HT1080 (cell line): ENCODE measurements around the gene IRF7. TPM values are rescaled to one million over a fixed set of nuclear protein-coding genes. Genes with fewer than 3 reads are reported as not detected.

Experiments
- DNase-seq: peaks from one replicate; pipeline ENCODE4 v3.0.0-alpha.2; 2015; ENCODE audit warnings: low read depth
- total RNA-seq: library from RNA; depleted of rRNA; stranded (reverse); fragments of >200 nt; shearing (Covaris generic); gene quantifications from 2 replicates; pipeline ENCODE4 v1.2.3, GENCODE V29; 2014

The IRF7 gene
- total RNA-seq, 1 experiment from 2014 or later, result not detected

GRCh38 chr11:641806-642370, 26.1 kb upstream of the IRF7 start:
- DNase-seq, result no peak

DNA sequence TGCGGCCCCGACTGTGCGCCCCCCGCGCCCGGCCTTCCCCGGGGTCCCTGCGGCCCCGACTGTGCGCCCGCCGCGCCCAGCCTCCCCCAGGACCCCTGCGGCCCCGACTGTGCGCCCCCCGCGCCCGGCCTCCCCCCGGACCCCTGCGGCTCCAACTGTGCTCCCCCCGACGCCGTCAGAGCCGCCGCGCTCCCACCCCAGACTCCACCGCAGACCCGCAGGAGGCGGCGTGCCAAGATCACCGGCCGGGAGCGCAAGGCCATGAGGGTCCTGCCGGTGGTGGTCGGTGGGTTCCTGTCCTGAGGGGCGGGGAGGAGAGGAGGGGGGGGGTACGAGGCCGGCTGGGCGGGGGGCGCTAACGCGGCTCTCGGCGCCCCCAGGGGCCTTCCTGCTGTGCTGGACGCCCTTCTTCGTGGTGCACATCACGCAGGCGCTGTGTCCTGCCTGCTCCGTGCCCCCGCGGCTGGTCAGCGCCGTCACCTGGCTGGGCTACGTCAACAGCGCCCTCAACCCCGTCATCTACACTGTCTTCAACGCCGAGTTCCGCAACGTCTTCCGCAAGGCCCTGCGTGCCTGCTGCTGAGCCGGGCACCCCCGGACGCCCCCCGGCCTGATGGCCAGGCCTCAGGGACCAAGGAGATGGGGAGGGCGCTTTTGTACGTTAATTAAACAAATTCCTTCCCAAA, 24.4 kb upstream of the IRF7 start:
- no peak for DNase-seq

- no peak for DNase-seq
Measured at GRCh38 chr11:639332-639955, 23.7 kb upstream of the IRF7 start.

DNA sequence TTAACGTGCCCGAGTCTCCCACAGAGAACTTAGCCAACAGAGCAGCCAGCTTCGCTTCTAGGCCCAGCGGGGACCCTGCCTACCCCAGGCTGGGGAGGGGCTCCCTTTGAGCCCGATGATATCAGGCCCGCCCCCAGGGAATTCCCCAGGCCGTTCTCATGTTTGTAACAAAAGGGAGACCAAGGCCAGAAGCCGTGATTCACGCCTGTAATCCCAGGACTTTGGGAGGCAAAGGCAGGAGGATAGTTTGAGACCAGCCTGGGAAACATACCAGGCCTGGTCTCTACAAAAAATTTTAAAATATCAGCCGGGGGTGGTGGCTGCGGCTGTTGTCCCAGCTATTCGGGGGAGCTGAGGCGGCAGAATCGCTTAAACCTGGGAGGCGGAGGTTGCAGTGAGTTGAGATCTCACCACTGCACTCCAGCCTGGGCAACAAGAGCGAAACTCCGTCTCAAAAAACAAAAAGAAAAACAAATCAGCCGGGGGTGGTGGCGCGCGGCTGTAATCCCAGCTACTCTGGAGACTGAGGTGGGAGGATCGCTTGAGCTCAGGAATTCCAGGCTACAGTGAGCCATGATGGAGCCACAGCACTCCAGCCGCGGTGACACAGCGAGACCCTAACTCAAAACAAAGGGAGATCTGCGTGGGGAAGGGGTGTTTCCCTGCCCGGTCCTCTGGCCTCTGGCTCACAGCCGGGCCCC, 23.0 kb upstream of the IRF7 start:
- DNase-seq, result no peak

DNA sequence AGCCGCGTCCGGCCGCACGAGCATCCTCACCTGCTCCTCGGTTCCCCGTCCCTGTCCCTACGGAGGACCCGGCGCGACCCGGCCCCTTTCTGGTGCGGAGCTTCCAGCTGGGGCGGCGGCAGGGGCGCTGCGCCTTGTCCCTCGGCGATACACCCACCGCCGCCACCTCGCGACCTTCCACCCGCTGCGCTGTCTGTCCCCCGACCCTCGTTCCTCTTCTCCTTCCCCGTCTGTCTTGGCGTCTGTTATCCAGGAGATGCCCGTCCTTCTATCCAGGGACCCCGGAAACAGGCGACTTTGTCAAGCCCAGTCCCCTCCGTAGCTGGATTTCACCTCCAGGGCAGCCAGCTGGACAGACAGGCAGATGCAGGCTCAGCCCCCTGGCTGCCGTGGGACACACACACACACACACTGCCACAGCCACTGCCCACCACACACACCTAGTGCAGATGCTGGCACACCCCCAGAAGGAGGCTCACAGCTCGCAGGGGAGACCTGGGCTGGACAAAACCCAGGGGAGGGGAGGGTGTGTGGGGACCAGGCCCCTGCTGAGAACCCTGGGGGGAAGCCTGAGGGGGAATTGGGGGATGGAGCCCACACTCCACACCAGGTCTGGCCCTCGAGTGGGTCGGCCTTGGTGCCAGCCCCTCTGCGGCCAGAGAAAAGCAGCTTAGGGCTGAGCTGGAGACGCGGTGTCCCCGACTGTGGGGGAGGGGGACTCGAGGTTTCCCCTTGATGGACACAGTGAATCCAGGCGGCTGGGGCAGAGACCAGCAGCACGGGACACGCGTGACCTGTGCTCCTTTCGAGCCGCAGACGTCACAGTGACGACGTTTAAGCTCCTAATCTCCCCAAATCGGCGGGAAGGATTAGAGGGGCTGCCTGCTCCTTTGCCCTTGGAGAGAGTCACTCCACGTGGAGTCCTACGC, 22.1 kb upstream of the IRF7 start:
- no peak for DNase-seq

- DNase-seq, result no peak
Measured at GRCh38 chr11:637333-637592, 21.5 kb upstream of the IRF7 start.

- no peak for DNase-seq
Measured at GRCh38 chr11:636511-637332, 21.0 kb upstream of the IRF7 start, which contains the start of gene DRD4. Gene DRD4, plus strand, starts transcription at chr11:637269. Its CDS starts 36 bp downstream, at chr11:637305.

DNA sequence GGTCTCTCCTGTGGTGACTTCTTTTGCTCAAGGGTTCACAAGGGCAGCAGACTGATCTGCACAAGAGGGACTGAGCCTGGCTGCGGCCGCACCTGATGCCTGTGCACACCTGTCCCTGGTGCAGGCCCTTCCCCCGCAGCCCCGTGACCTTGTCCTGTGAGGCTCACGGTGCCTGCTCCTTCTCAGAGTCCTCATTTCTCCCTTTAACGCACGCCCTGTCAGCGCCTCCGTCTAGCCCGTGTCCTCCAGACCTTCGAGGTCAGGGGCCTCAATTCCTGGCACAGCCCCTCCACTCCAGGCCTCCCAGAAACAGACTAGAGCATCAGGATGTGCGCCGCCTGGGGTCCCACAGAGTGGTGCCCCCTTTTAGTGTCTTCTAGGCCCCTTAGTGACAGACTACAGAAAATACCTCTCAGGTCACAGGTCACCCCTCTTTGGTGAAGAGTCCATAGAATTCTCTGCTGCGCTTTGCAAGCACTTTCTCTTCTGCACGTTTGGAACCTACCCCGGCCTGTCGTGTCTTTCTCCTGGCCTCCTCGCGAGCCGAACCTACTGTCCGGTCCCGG, 20.3 kb upstream of the IRF7 start:
- no peak for DNase-seq

- no peak for DNase-seq
Measured at GRCh38 chr11:630871-631270, 15.1 kb upstream of the IRF7 start.

- DNase-seq, result no peak
Measured at GRCh38 chr11:629237-629583, 13.5 kb upstream of the IRF7 start.

- no peak for DNase-seq
Measured at GRCh38 chr11:628056-628455, 12.3 kb upstream of the IRF7 start.

GRCh38 chr11:627308-627576, 11.5 kb upstream of the IRF7 start:
- DNase-seq, result no peak

DNA sequence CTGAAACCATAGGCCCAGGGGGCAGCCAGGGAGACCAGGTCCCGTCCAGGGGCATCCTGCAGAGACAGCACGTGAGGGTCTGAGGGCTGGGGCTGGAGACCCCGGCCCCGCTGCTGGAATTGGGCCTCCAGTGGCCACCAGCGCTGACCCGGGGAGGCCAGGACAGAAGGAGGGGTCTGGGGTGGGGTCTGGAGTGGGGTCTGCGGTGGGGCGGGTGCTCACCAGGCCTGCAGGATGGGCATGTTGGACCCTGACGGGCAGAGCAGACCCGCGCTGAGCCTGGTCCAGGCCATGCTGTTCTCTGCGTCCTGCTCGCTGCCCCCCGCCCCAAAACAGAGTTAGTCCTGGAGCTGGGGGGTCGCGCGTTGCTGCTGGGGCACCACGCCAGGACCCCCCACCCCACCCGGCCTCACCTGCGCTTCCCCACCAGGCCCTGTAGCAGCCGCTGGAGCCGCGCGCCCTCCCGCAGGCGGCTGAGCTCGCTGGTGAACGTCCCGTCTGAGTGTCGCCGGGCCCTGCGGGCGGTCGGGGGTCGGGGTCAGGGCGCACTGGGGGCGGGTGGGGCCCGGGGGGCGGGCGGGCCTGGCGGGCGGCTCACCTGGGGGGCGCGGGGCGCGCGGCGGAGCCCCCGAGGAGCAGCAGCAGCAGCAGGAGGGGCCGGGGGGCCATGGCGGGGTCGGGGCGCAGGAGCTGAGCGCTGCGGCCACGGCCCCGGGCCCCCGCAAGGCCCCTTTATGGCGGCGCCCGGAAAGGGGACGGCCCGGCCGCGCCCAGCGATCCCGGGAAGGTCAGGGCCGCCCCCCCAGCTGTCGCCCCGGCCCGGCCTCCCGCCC, 10.9 kb upstream of the IRF7 start, which contains the start of gene SCT:
Gene SCT (minus strand): TSS at position 707 of the 833 bp plus-strand sequence. CDS start 38 bp downstream, at position 669.
- no peak for DNase-seq

- DNase-seq, result no peak
Measured at GRCh38 chr11:625636-626268, 10.0 kb upstream of the IRF7 start.

- no peak for DNase-seq
Measured at GRCh38 chr11:624705-625635, 9.2 kb upstream of the IRF7 start, which contains the start of gene CDHR5. Gene CDHR5, minus strand, starts transcription at chr11:624955. Its CDS starts 53 bp downstream, at chr11:624902.

DNA sequence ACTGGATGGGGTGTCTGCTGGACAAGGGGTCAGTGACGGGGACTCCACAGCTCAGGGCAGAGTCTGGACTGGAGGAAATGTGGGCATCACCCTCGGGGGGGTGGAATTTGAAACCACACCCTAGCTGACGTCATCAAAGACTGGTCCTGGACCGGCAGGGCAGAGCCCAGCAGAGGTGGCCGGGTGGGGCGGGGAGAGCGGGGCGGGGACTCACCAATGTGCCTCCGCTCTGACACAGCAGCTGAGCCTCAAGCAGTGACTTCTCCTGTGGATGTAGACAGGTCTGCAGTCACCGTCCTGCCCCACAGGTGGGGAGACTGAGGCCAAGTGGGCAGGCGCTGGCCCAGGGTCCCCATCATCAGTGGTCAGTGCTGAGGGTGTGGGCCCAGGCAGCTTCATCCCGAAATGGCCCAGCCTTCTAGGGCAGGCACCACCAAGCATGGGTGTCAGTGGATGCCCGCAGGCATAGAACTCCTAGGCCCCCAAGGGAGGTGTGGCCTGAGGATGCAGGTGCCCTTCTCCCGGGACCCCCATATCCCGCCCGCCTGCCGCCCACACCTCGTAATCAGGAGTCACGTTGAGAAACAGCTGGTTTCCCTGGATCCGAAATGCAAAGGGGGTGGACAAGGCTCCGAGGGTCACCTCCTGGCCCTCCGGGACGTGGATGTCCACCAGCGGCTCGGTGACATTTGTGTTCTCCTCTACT, 8.4 kb upstream of the IRF7 start:
- DNase-seq, result peak; percentile 30

- no peak for DNase-seq
Measured at GRCh38 chr11:623349-623869, 7.7 kb upstream of the IRF7 start.
